Gastroesophageal sphincter (tissue), 3 donors: ENCODE results near the gene ANKS1A.

Experiments used
- CTCF ChIP-seq, 4 experiments: fragments of 200-600 bp in 2 of 4; fragments of 450-650 bp in 2 of 4; sonication (generic) in 1 of 4; IDR thresholded peaks; one replicate each; pipeline ENCODE4 v1.5.1; 2017 to 2019; ENCODE audit warnings: antibody characterized with exemption in 4 of 4, mild to moderate bottlenecking in 2 of 4, moderate library complexity in 2 of 4
- POLR2A ChIP-seq, 2 donors: fragments of 450-650 bp; IDR thresholded peaks; one replicate each; pipeline ENCODE4 v1.6.1; 2017; ENCODE audit warnings: antibody characterized with exemption in 2 of 2, mild to moderate bottlenecking in 2 of 2, moderate library complexity in 1 of 2

- TF ChIP-seq CTCF (IDR thresholded peaks at IDR 0.05) (no peak), POLR2A (IDR thresholded peaks at IDR 0.05) (no peak)
Measured at GRCh38 chr6:35011096-35012041, 122.3 kb downstream of the ANKS1A start.
